WTC11 (cell line): ENCODE data around the gene ZNHIT1. TPM values are rescaled to one million over a fixed set of nuclear protein-coding genes. Genes with fewer than 3 reads are reported as not detected.

Experiments used
- ATAC-seq: fragments of 200-7000 bp; cut with Tn5 transposase; 2 replicates; pipeline ENCODE4 v1.10.0; 2021; ENCODE audit warnings: mild to moderate bottlenecking, moderate library complexity
- CTCF ChIA-PET: fragments of 300-600 bp; sonication (Branson Sonifier 250); formaldehyde crosslinking; loops from one replicate; lab custom pipeline; 2021; ENCODE audit warnings: antibody characterized with exemption; lab: Charles Lee
- POLR2A ChIA-PET: fragments of 350-600 bp; sonication (Branson Sonifier 250); formaldehyde crosslinking; loops from one replicate; lab custom pipeline; 2021; ENCODE audit warnings: antibody characterized with exemption; lab: Charles Lee
- DNase-seq: peaks from one replicate; pipeline ENCODE4 v3.0.0; 2021; ENCODE audit warnings: low spot score
- H3K27ac Mint-ChIP-seq: 2 replicates; pipeline ENCODE4 v1.8.0; 2021; ENCODE audit warnings: mixed read lengths
- H3K27me3 Mint-ChIP-seq: 2 replicates; pipeline ENCODE4 v1.8.0; 2021; ENCODE audit warnings: low read depth, mild to moderate bottlenecking, moderate library complexity, mixed read lengths
- H3K36me3 Mint-ChIP-seq: 2 replicates; pipeline ENCODE4 v1.8.0; 2021; ENCODE audit warnings: mixed read lengths
- H3K4me1 Mint-ChIP-seq: 2 replicates; pipeline ENCODE4 v1.8.0; 2022; ENCODE audit warnings: mixed read lengths
- H3K4me3 Mint-ChIP-seq: 2 replicates; pipeline ENCODE4 v1.8.0; 2021; ENCODE audit warnings: mild to moderate bottlenecking, moderate library complexity, mixed read lengths
- H3K9me3 Mint-ChIP-seq: 2 replicates; pipeline ENCODE4 v1.8.0; 2021; ENCODE audit warnings: mixed read lengths
- ARID4B ChIP-seq: sonication (generic); formaldehyde crosslinking; IDR thresholded peaks from 2 replicates; pipeline ENCODE4 v1.8.0; 2023; ENCODE audit warnings: missing genetic modification reagents, mild to moderate bottlenecking, borderline replicate concordance
- ETV6 ChIP-seq: sonication (generic); formaldehyde crosslinking; IDR thresholded peaks from 2 replicates; pipeline ENCODE4 v1.8.1; 2022; ENCODE audit warnings: mild to moderate bottlenecking, missing genetic modification reagents
- FOXK1 ChIP-seq: sonication (generic); formaldehyde crosslinking; IDR thresholded peaks from 2 replicates; pipeline ENCODE4 v1.8.0; 2022; ENCODE audit warnings: mild to moderate bottlenecking, moderate library complexity, missing genetic modification reagents
- FOXP4 ChIP-seq: sonication (generic); formaldehyde crosslinking; IDR thresholded peaks from 2 replicates; pipeline ENCODE4 v1.8.0; 2022; ENCODE audit warnings: mild to moderate bottlenecking, missing genetic modification reagents
- HMGA2 ChIP-seq: fragments of 250-450 bp; sonication (Bioruptor Pico); IDR thresholded peaks from 2 replicates; pipeline ENCODE4 v1.4.0; 2021; ENCODE audit warnings: mild to moderate bottlenecking, moderate library complexity
- KAT7 ChIP-seq: sonication (generic); formaldehyde crosslinking; IDR thresholded peaks from 2 replicates; pipeline ENCODE4 v1.8.1; 2023; ENCODE audit warnings: missing genetic modification reagents, mild to moderate bottlenecking, borderline replicate concordance
- MAX ChIP-seq: sonication (generic); formaldehyde crosslinking; IDR thresholded peaks from 2 replicates; pipeline ENCODE4 v1.8.0; 2022; ENCODE audit warnings: mild to moderate bottlenecking, missing genetic modification reagents
- PRDM15 ChIP-seq: sonication (generic); formaldehyde crosslinking; IDR thresholded peaks from 2 replicates; pipeline ENCODE4 v1.8.0; 2022; ENCODE audit warnings: missing genetic modification reagents
- PRRX2 ChIP-seq: fragments of 250-450 bp; sonication (Bioruptor Pico); IDR thresholded peaks from 2 replicates; pipeline ENCODE4 v1.8.0; 2021; ENCODE audit warnings: mild to moderate bottlenecking
- SOX15 ChIP-seq: fragments of 250-450 bp; sonication (Bioruptor Pico); IDR thresholded peaks from 2 replicates; pipeline ENCODE4 v1.9.0; 2021; ENCODE audit warnings: mild to moderate bottlenecking
- TCF7 ChIP-seq: sonication (generic); formaldehyde crosslinking; IDR thresholded peaks from 2 replicates; pipeline ENCODE4 v1.8.0; 2022; ENCODE audit warnings: mild to moderate bottlenecking, low read depth, missing genetic modification reagents, moderate library complexity
- total RNA-seq: library from RNA; stranded (reverse); gene quantifications from 3 replicates; pipeline ENCODE4 v1.2.3, GENCODE V29; 2021

Gene ZNHIT1
- total RNA-seq, 1 experiment from 2014 or later = 63.9 TPM

GRCh38 chr7:101172005-101172853, 45.7 kb upstream of the ZNHIT1 start:
- Mint-ChIP-seq H3K36me3 (no peaks in the 10 kb centered on the region), H3K27me3 (peaks cover 100% of the 10 kb centered on the region), H3K9me3 (no peaks in the 10 kb centered on the region), H3K4me3 (peak overlapping the region; percentile 74), H3K4me1 (peaks cover 57% of the 10 kb centered on the region), H3K27ac (no peak overlapping the region)
- peak; percentile 13 for ATAC-seq
- ChIA-PET POLR2A (interaction anchor here (0.9 to 2.0 kb wide), 4 partner anchors 10 to 28 kb away, joined by 3 to 15 read pairs (median 4); no protein-coding TSS in a partner anchor), CTCF (interaction anchor here (0.7 to 6.9 kb wide), 13 partner anchors 9 to 111 kb away, joined by 3 to 86 read pairs (median 16); partner anchors contain the start of gene AP1S1)
- TF ChIP-seq PRDM15 (CRISPR knock-in tag) (peak; percentile 58; the same call in 1 of the 2 replicates), MAX (CRISPR knock-in tag) (peak; percentile 83), KAT7 (CRISPR knock-in tag) (no peak), PRRX2 (CRISPR knock-in tag) (no peak), FOXP4 (CRISPR knock-in tag) (peak; percentile 7; the same call in 1 of the 2 replicates), HMGA2 (no peak), TCF7 (CRISPR knock-in tag) (0 out of 2 replicates have a peak, but pooled peaks have one; percentile 18), ETV6 (CRISPR knock-in tag) (peak; percentile 28; the same call in 1 of the 2 replicates), FOXK1 (CRISPR knock-in tag) (peak; percentile 16; the same call in 1 of the 2 replicates), SOX15 (CRISPR knock-in tag) (no peak), ARID4B (CRISPR knock-in tag) (peak; percentile 93)
- peak; percentile 58 for DNase-seq
